Measurements from ENCODE around the gene NPW.

DNA sequence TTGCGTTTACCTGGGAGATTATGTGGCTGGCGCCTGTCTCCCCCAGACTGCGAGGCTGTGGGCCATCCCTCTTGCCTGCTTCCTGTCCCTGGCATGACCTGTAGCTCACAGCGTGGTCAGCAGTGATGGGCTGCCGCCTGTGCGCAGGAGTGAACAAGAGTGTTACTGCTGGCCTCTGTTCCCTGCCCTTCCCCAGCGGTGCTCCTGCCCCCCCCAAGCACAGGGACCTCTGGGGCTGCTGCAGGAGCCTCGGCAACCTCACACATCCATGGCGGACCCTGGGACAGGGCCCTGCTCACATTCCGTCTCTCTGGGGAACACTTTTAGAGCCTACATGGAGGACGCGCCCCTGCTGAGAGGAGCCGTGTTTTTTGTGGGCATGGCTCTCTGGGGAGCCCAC is 38.8 kb downstream of the NPW start:
- TF ChIP-seq, protein P1, sequence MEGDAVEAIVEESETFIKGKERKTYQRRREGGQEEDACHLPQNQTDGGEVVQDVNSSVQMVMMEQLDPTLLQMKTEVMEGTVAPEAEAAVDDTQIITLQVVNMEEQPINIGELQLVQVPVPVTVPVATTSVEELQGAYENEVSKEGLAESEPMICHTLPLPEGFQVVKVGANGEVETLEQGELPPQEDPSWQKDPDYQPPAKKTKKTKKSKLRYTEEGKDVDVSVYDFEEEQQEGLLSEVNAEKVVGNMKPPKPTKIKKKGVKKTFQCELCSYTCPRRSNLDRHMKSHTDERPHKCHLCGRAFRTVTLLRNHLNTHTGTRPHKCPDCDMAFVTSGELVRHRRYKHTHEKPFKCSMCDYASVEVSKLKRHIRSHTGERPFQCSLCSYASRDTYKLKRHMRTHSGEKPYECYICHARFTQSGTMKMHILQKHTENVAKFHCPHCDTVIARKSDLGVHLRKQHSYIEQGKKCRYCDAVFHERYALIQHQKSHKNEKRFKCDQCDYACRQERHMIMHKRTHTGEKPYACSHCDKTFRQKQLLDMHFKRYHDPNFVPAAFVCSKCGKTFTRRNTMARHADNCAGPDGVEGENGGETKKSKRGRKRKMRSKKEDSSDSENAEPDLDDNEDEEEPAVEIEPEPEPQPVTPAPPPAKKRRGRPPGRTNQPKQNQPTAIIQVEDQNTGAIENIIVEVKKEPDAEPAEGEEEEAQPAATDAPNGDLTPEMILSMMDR (IDR thresholded peaks at IDR 0.05) = no peak
- no peak for TF ChIP-seq POLR2AphosphoS5 (IDR thresholded peaks at IDR 0.05)
- no peak for TF ChIP-seq POLR2A (IDR thresholded peaks at IDR 0.05)

Data from breast epithelium (tissue), 3 donors.